HCT116 (cell line): Measurements from ENCODE around the gene CD83. TPM values are rescaled to one million over a fixed set of nuclear protein-coding genes. Genes with fewer than 3 reads are reported as not detected.

ENCODE experiments used
- ATAC-seq: fragments of 200-7000 bp; cut with Tn5 transposase; 2 replicates; pipeline ENCODE4 v1.9.1; 2020; ENCODE audit warnings: mild to moderate bottlenecking, moderate library complexity
- BruUV-seq: library from RNA; stranded (reverse); fragments of 400-500 nt; replicated peaks from 2 replicates; lab custom pipeline; 2021; lab: Mats Ljungman, UMichigan
- CTCF ChIA-PET: fragments of 300-600 bp; sonication (Branson Sonifier 250); formaldehyde crosslinking; loops from one replicate; lab custom pipeline; 2021; ENCODE audit warnings: antibody characterized with exemption; lab: Charles Lee
- POLR2A ChIA-PET: fragments of 300-600, 350-600 bp; sonication (Branson Sonifier 250); formaldehyde crosslinking; loops from one replicate; lab custom pipeline; 2021; ENCODE audit warnings: antibody characterized with exemption; lab: Charles Lee
- RAD21 ChIA-PET, 2 experiments: fragments of 300-600 bp; sonication (Branson Sonifier 250); formaldehyde crosslinking; loops; one replicate each; lab custom pipeline; 2023; ENCODE audit warnings: low total read pairs in 2 of 2; ENCODE audit not compliant: uncharacterized antibody in 2 of 2, unreplicated experiment in 2 of 2, low non-redundant PET in 1 of 2; lab: Charles Lee
- DNase-seq: peaks from one replicate; pipeline ENCODE4 v3.0.0-alpha.2; 2010; ENCODE audit warnings: low read depth, low spot score
- H2AFZ ChIP-seq: fragments of 200-600 bp; shearing (Covaris generic), sonication (generic); 2 replicates; pipeline ENCODE4 v1.6.1; 2017; ENCODE audit warnings: low read depth, mixed run types, mixed read lengths, antibody characterized with exemption, low read length; ENCODE audit not compliant: poor library complexity, severe bottlenecking
- H3K27ac ChIP-seq: 2 replicates; pipeline ENCODE4 v1.5.1; 2012; ENCODE audit warnings: low read depth, low read length
- H3K27me3 ChIP-seq: fragments of 200-600 bp; sonication (generic); 2 replicates; pipeline ENCODE4 v1.6.1; 2016; ENCODE audit warnings: mixed run types, low read length, mixed read lengths; ENCODE audit not compliant: insufficient read depth
- H3K36me3 ChIP-seq, 2 experiments: fragments of 200-500 bp in 1 of 2; fragments of 200-600 bp in 1 of 2; sonication (Bioruptor generic) in 1 of 2; sonication (generic) in 1 of 2; 2 replicates each; pipeline versions ENCODE4 v1.5.1 to v1.6.1; 2014 to 2016; ENCODE audit warnings: low read length in 2 of 2, inconsistent platforms in 1 of 2, mixed read lengths in 1 of 2, mixed run types in 1 of 2; ENCODE audit not compliant: insufficient read depth in 2 of 2, control insufficient read depth in 1 of 2
- H3K4me1 ChIP-seq, 2 experiments: fragments of 200-600 bp in 1 of 2; sonication (generic) in 1 of 2; 2 replicates each; pipeline versions ENCODE4 v1.5.1 to v1.6.1; 2012 to 2017; ENCODE audit warnings: low read length in 2 of 2, inconsistent platforms in 1 of 2, mild to moderate bottlenecking in 1 of 2, mixed read lengths in 1 of 2, mixed run types in 1 of 2, moderate library complexity in 1 of 2; ENCODE audit not compliant: insufficient read depth in 2 of 2, control insufficient read depth in 1 of 2
- H3K4me2 ChIP-seq: fragments of 200-600 bp; sonication (generic); 2 replicates; pipeline ENCODE4 v1.6.1; 2017; ENCODE audit warnings: mixed run types, low read length, mixed read lengths
- H3K4me3 ChIP-seq, 2 experiments: fragments of 200-600 bp in 1 of 2; sonication (generic) in 1 of 2; replicated peaks in 1 of 2; 2 replicates each; pipeline ENCODE4 v1.5.1; 2011 to 2016; ENCODE audit warnings: low read length in 2 of 2, control low read depth in 1 of 2, low read depth in 1 of 2, mild to moderate bottlenecking in 1 of 2, mixed read lengths in 1 of 2, mixed run types in 1 of 2
- H3K79me2 ChIP-seq: fragments of 200-600 bp; sonication (generic); 2 replicates; pipeline ENCODE4 v1.6.1; 2017; ENCODE audit warnings: mild to moderate bottlenecking, mixed run types, low read length, moderate library complexity, mixed read lengths; ENCODE audit not compliant: insufficient read depth
- H3K9ac ChIP-seq: fragments of 200-600 bp; sonication (generic); 2 replicates; pipeline ENCODE4 v1.6.1; 2016; ENCODE audit warnings: low read length, mixed read lengths
- H3K9me2 ChIP-seq: fragments of 200-600 bp; sonication (generic), shearing (Covaris generic); 2 replicates; pipeline ENCODE4 v1.6.1; 2017; ENCODE audit warnings: mixed run types, mild to moderate bottlenecking, moderate library complexity; ENCODE audit not compliant: insufficient read depth
- H3K9me3 ChIP-seq, 2 experiments: fragments of 200-500 bp in 1 of 2; fragments of 200-600 bp in 1 of 2; sonication (Bioruptor generic) in 1 of 2; sonication (generic) in 1 of 2; 2 replicates each; pipeline ENCODE4 v1.6.1; 2014 to 2017; ENCODE audit warnings: low read length in 2 of 2, mixed read lengths in 2 of 2, inconsistent platforms in 1 of 2, low read depth in 1 of 2, mild to moderate bottlenecking in 1 of 2, mixed run types in 1 of 2, moderate library complexity in 1 of 2; ENCODE audit not compliant: control insufficient read depth in 1 of 2, insufficient read depth in 1 of 2
- H4K20me1 ChIP-seq: fragments of 200-600 bp; sonication (generic), shearing (Covaris generic); 2 replicates; pipeline ENCODE4 v1.6.1; 2017; ENCODE audit warnings: mixed run types, mild to moderate bottlenecking, moderate library complexity; ENCODE audit not compliant: insufficient read depth
- ATF3 ChIP-seq: IDR thresholded peaks from 2 replicates; pipeline ENCODE4 v1.6.1; 2012
- CBX3 ChIP-seq: IDR thresholded peaks from 2 replicates; pipeline ENCODE4 v1.6.1; 2012; ENCODE audit warnings: low read depth
- CEBPB ChIP-seq: IDR thresholded peaks from 2 replicates; pipeline ENCODE4 v1.6.1; 2012; ENCODE audit warnings: low read depth
- EGR1 ChIP-seq: IDR thresholded peaks from 2 replicates; pipeline ENCODE4 v1.6.1; 2012; ENCODE audit warnings: low read depth
- ELF1 ChIP-seq: IDR thresholded peaks from 2 replicates; pipeline ENCODE4 v1.6.1; 2012; ENCODE audit warnings: low read depth, borderline replicate concordance
- EZH2phosphoT487 ChIP-seq: fragments of 200-600 bp; IDR thresholded peaks from 2 replicates; pipeline ENCODE4 v1.6.1; 2018; ENCODE audit warnings: antibody characterized with exemption, borderline replicate concordance
- JUND ChIP-seq: IDR thresholded peaks from 2 replicates; pipeline ENCODE4 v1.6.1; 2012
- POLR2A ChIP-seq: IDR thresholded peaks from 2 replicates; pipeline ENCODE4 v1.7.0; 2011; ENCODE audit warnings: borderline replicate concordance; ENCODE audit not compliant: insufficient read depth, insufficient read length; ENCODE audit errors: extremely low read depth
- RAD21 ChIP-seq: IDR thresholded peaks from 2 replicates; pipeline ENCODE4 v1.6.1; 2012; ENCODE audit warnings: low read depth, mild to moderate bottlenecking
- SIN3A ChIP-seq: IDR thresholded peaks from 2 replicates; pipeline ENCODE4 v1.6.1; 2012; ENCODE audit warnings: low read depth
- SP1 ChIP-seq: IDR thresholded peaks from 2 replicates; pipeline ENCODE4 v1.6.1; 2012; ENCODE audit warnings: low read depth
- SRF ChIP-seq: IDR thresholded peaks from 2 replicates; pipeline ENCODE4 v1.6.1; 2012; ENCODE audit warnings: low read depth
- YY1 ChIP-seq: IDR thresholded peaks from 2 replicates; pipeline ENCODE4 v1.6.1; 2011; ENCODE audit warnings: low read length, low read depth, moderate library complexity, mild to moderate bottlenecking; ENCODE audit not compliant: insufficient replicate concordance; ENCODE audit errors: extremely low read depth
- ZBTB33 ChIP-seq: IDR thresholded peaks from 2 replicates; pipeline ENCODE4 v1.6.1; 2011; ENCODE audit warnings: mild to moderate bottlenecking, low read length, moderate library complexity; ENCODE audit not compliant: insufficient replicate concordance; ENCODE audit errors: extremely low read depth
- ZNF274 ChIP-seq: fragments of 200-500 bp; sonication (Bioruptor generic); IDR thresholded peaks from 2 replicates; pipeline ENCODE4 v1.6.1; 2014; ENCODE audit warnings: mild to moderate bottlenecking, low read depth, low read length, inconsistent platforms
- intact Hi-C: fragments of 100-400 bp; cut with micrococcal nuclease; formaldehyde crosslinking; loops from 2 replicates; pipeline ENCODE4 v1.10.0; 2022
- total RNA-seq: library from RNA; stranded (reverse); gene quantifications from one replicate; pipeline ENCODE4 v1.2.1, GENCODE V29; 2021; ENCODE audit not compliant: unreplicated experiment
- TF ChIP-seq, protein P1 (sequence below): IDR thresholded peaks from 2 replicates; pipeline ENCODE4 v1.6.1; 2012
- TF ChIP-seq, protein P2 (sequence below): IDR thresholded peaks from 2 replicates; pipeline ENCODE4 v1.6.1; 2012; ENCODE audit warnings: low read depth
- TF ChIP-seq, protein P3 (sequence below), 3 experiments: fragments of 200-600 bp in 1 of 3; sonication (generic) in 1 of 3; IDR thresholded peaks in 2 of 3; conservative IDR thresholded peaks in 1 of 3; 2 replicates each; pipeline ENCODE4 v1.5.1; 2012 to 2017; ENCODE audit warnings: low read depth in 2 of 3, low read length in 2 of 3, antibody characterized with exemption in 1 of 3, borderline replicate concordance in 1 of 3, control low read depth in 1 of 3, mild to moderate bottlenecking in 1 of 3, mixed read lengths in 1 of 3, mixed run types in 1 of 3, moderate library complexity in 1 of 3; ENCODE audit not compliant: insufficient read depth in 1 of 3

CD83 gene
- total RNA-seq, 1 experiment from 2014 or later = 6.0 TPM

DNA sequence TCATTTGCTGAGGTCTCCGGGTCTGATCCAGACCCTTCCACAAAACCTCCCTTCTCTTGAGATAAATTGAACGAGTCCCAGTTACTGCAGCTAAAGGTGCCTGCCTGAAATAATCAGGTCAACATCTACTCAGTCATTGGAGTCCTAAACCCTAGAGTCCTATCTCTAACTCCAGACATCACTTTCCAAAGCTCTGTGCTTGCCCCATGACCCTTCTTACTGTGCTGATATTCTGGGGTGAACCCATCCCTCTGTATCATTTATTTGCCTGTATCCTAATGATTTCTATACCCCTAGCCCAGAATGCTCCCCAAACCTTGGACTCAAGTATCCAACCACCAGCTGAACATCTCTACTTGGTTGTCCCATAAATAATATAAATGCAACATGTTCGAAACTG lies 35.7 kb downstream of the CD83 start:
- no peak for ATAC-seq
- Histone ChIP-seq H3K36me3 (no peaks in the 10 kb centered on the region), H2AFZ (no peak overlapping the region), H3K9me3 (no peaks in the 10 kb centered on the region), H3K9ac (no peak overlapping the region), H4K20me1 (no peaks in the 10 kb centered on the region), H3K27me3 (no peaks in the 10 kb centered on the region), H3K27ac (no peak overlapping the region), H3K4me2 (no peak overlapping the region), H3K79me2 (no peaks in the 10 kb centered on the region), H3K9me2 (no peaks in the 10 kb centered on the region), H3K4me1 (no peaks in the 10 kb centered on the region), H3K4me3 (no peak overlapping the region)
- ChIA-PET CTCF (no interaction called here), RAD21 (no interaction called here), POLR2A (no interaction called here)
- BruUV-seq = no TSS peak
- TF ChIP-seq EGR1 (no peak), JUND (no peak), POLR2A (no peak), ELF1 (no peak), CEBPB (no peak), CBX3 (no peak), SP1 (no peak), ZNF274 (no peak), ZBTB33 (no peak), ATF3 (no peak), SIN3A (no peak), EZH2phosphoT487 (no peak), YY1 (no peak), RAD21 (no peak), SRF (no peak)
- TF ChIP-seq, protein P1, sequence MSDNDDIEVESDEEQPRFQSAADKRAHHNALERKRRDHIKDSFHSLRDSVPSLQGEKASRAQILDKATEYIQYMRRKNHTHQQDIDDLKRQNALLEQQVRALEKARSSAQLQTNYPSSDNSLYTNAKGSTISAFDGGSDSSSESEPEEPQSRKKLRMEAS = no peak
- TF ChIP-seq, protein P2, sequence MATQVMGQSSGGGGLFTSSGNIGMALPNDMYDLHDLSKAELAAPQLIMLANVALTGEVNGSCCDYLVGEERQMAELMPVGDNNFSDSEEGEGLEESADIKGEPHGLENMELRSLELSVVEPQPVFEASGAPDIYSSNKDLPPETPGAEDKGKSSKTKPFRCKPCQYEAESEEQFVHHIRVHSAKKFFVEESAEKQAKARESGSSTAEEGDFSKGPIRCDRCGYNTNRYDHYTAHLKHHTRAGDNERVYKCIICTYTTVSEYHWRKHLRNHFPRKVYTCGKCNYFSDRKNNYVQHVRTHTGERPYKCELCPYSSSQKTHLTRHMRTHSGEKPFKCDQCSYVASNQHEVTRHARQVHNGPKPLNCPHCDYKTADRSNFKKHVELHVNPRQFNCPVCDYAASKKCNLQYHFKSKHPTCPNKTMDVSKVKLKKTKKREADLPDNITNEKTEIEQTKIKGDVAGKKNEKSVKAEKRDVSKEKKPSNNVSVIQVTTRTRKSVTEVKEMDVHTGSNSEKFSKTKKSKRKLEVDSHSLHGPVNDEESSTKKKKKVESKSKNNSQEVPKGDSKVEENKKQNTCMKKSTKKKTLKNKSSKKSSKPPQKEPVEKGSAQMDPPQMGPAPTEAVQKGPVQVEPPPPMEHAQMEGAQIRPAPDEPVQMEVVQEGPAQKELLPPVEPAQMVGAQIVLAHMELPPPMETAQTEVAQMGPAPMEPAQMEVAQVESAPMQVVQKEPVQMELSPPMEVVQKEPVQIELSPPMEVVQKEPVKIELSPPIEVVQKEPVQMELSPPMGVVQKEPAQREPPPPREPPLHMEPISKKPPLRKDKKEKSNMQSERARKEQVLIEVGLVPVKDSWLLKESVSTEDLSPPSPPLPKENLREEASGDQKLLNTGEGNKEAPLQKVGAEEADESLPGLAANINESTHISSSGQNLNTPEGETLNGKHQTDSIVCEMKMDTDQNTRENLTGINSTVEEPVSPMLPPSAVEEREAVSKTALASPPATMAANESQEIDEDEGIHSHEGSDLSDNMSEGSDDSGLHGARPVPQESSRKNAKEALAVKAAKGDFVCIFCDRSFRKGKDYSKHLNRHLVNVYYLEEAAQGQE = no peak
- TF ChIP-seq, protein P3, sequence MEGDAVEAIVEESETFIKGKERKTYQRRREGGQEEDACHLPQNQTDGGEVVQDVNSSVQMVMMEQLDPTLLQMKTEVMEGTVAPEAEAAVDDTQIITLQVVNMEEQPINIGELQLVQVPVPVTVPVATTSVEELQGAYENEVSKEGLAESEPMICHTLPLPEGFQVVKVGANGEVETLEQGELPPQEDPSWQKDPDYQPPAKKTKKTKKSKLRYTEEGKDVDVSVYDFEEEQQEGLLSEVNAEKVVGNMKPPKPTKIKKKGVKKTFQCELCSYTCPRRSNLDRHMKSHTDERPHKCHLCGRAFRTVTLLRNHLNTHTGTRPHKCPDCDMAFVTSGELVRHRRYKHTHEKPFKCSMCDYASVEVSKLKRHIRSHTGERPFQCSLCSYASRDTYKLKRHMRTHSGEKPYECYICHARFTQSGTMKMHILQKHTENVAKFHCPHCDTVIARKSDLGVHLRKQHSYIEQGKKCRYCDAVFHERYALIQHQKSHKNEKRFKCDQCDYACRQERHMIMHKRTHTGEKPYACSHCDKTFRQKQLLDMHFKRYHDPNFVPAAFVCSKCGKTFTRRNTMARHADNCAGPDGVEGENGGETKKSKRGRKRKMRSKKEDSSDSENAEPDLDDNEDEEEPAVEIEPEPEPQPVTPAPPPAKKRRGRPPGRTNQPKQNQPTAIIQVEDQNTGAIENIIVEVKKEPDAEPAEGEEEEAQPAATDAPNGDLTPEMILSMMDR (IDR thresholded peaks at IDR 0.05 in 2 of 3, conservative IDR thresholded peaks at IDR 0.05 in 1 of 3; ENCODE audit: borderline replicate concordance in 1 of 3, insufficient read depth in 1 of 3, low read depth in 2 of 3, low read length in 2 of 3) = no peak
- DNase-seq = no peak
- intact Hi-C loops = no loop called here
